Gastrocnemius medialis (tissue), 4 donors: ENCODE measurements around the gene TMEM178A.

Experiments used
- CTCF ChIP-seq, 5 experiments: fragments of 450-650 bp in 3 of 5; fragments of 200-600 bp in 2 of 5; sonication (generic) in 2 of 5; IDR thresholded peaks in 4 of 5; conservative IDR thresholded peaks in 1 of 5; 1 replicate in 4 of 5; 2 replicates in 1 of 5; pipeline ENCODE4 v1.5.1; 2016 to 2019; ENCODE audit warnings: antibody characterized with exemption in 5 of 5, mild to moderate bottlenecking in 3 of 5, moderate library complexity in 3 of 5
- POLR2A ChIP-seq, 2 donors: fragments of 450-650 bp; IDR thresholded peaks; one replicate each; pipeline ENCODE4 v1.6.1; 2017; ENCODE audit warnings: antibody characterized with exemption in 2 of 2, mild to moderate bottlenecking in 2 of 2, moderate library complexity in 2 of 2

GRCh38 chr2:39657287-39657937 is 8.3 kb upstream of the TMEM178A start:
- TF ChIP-seq CTCF (IDR thresholded peaks at IDR 0.05 in 4 of 5, conservative IDR thresholded peaks at IDR 0.05 in 1 of 5) (no peak), POLR2A (IDR thresholded peaks at IDR 0.05) (no peak)
